ENCODE data around the gene LAMB4. TPM values are rescaled to one million over a fixed set of nuclear protein-coding genes. Genes with fewer than 3 reads are reported as not detected.
"Not testable (repeated sequence)": the region's sequence is repeated elsewhere in the genome, so short reads cannot be mapped to it uniquely, and the experiment has no call there.

Gene LAMB4
- total RNA-seq, 1 donor from 2014 or later, result not detected

- Histone ChIP-seq H3K4me3 (no peak overlapping the region), H3K27ac (no peak overlapping the region), H3K4me1 (peaks cover 0 to 7% of the 10 kb centered on the region in 2 donors), H3K9me3 (no peaks in the 10 kb centered on the region), H3K27me3 (no peaks in the 10 kb centered on the region), H3K36me3 (no peaks in the 10 kb centered on the region)
- DNase-seq (ENCODE audit: low spot score in 2 of 2), result no peak
- TF ChIP-seq, protein P1, sequence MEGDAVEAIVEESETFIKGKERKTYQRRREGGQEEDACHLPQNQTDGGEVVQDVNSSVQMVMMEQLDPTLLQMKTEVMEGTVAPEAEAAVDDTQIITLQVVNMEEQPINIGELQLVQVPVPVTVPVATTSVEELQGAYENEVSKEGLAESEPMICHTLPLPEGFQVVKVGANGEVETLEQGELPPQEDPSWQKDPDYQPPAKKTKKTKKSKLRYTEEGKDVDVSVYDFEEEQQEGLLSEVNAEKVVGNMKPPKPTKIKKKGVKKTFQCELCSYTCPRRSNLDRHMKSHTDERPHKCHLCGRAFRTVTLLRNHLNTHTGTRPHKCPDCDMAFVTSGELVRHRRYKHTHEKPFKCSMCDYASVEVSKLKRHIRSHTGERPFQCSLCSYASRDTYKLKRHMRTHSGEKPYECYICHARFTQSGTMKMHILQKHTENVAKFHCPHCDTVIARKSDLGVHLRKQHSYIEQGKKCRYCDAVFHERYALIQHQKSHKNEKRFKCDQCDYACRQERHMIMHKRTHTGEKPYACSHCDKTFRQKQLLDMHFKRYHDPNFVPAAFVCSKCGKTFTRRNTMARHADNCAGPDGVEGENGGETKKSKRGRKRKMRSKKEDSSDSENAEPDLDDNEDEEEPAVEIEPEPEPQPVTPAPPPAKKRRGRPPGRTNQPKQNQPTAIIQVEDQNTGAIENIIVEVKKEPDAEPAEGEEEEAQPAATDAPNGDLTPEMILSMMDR (IDR thresholded peaks at IDR 0.05), result no peak
- intact Hi-C loops (cut with DNase I), result no loop called here
These were observed 95.6 kb downstream of the LAMB4 start for GRCh38 chr7:108034586-108034985.

DNA sequence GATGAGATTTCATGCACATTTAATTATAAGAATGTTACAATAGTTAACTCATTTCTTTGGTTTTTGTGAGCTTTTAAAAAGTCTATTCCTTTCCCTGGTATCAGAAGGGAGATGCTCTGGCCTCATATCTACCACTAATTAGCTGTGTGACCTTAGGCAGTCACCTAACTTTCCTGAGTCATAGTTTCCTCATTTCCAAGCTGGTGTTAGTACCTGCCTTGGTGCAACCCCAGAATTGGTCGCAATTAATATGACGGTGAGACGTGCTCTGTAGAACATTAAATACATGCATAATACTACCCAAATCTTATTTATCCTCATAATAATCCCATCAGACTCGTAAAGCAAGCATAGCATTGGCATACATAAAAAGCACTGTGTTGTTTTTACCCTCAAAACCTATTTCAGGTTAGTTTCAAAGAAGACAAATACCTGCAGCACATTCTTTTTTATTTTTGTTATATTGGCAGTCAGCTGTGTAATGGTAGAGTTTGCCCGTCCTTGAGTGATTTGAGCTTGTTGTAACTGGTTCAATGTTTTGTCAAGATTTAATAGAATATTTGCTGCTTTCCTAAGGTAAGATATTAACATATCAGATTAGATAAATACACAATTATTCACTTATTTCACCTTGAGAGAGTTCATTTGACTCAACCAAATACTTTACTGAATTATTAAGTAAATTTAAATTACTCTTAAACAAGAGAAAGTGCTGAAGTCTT lies 96.2 kb downstream of the LAMB4 start:
- DNase-seq (ENCODE audit: low spot score in 2 of 2), result no peak
- Histone ChIP-seq H3K27me3 (no peaks in the 10 kb centered on the region), H3K4me3 (no peak overlapping the region), H3K4me1 (peaks cover 0 to 7% of the 10 kb centered on the region in 2 donors), H3K36me3 (no peaks in the 10 kb centered on the region), H3K9me3 (no peaks in the 10 kb centered on the region), H3K27ac (no peak overlapping the region)
- TF ChIP-seq, protein P1 (IDR thresholded peaks at IDR 0.05), result no peak
- intact Hi-C loops (cut with DNase I), result no loop called here

DNA sequence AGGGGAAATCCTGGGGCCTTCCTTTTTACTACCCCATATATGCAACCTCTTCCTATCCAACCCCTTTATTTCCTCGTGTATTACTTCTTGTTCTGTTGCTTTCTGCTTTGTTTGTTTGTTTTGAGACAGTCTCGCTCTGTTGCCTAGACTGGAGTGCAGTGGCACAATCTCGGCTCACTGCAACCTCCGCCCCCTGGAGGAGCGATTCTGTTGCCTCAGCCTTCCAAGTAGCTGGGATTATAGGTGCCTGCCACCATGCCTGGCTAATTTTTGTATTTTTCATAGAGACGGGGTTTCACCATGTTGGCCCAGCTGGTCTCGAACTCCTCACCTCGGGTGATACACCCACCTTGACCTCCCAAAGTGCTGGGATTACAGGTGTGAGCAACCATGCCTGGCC lies 96.9 kb downstream of the LAMB4 start:
- H3K27ac ChIP-seq; intact Hi-C loops (cut with DNase I); H3K4me1 ChIP-seq; H3K9me3 ChIP-seq; H3K36me3 ChIP-seq; H3K27me3 ChIP-seq; H3K4me3 ChIP-seq; DNase-seq (ENCODE audit: low spot score in 2 of 2): not testable (repeated sequence)

DNA sequence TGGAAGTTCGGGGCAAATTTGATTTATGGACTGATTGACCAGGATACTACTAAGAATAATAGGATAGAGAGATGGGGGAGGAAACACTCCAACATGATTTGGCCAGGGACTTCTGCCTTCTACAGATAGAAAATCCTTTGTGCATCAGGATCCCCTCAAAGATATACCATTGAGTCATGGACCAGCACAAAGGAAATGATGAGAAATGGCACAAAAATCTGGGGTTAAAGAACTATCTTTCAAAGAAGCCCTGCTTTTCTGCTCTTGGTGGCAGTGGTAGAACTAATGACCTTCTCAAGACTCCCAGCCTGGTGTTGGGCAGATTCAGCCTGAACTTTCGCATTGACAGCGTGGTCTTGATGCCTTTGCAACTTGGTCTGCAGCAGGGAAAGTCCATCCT lies 99.6 kb downstream of the LAMB4 start:
- Histone ChIP-seq H3K27ac (peak overlapping the region; percentile 56 to 59), H3K4me3 (no peak overlapping the region), H3K27me3 (no peaks in the 10 kb centered on the region), H3K36me3 (no peaks in the 10 kb centered on the region), H3K4me1 (peaks cover 0 to 15% of the 10 kb centered on the region in 2 donors), H3K9me3 (no peaks in the 10 kb centered on the region)
- intact Hi-C loops (cut with DNase I), result no loop called here
- no peak for DNase-seq (ENCODE audit: low spot score in 2 of 2)
- TF ChIP-seq, protein P1 (IDR thresholded peaks at IDR 0.05), result no peak

- Histone ChIP-seq H3K4me3 (no peak overlapping the region), H3K27ac (peak overlapping the region; percentile 56 to 59), H3K27me3 (no peaks in the 10 kb centered on the region), H3K9me3 (no peaks in the 10 kb centered on the region), H3K4me1 (peaks cover 0 to 15% of the 10 kb centered on the region in 2 donors), H3K36me3 (no peaks in the 10 kb centered on the region)
- intact Hi-C loops (cut with DNase I), result loop anchor here (5.0 kb wide), 1 partner anchor 137 kb away; the partner anchor contains the start of gene DLD
- no peak for DNase-seq (ENCODE audit: low spot score in 2 of 2)
- TF ChIP-seq, protein P1 (IDR thresholded peaks at IDR 0.05), result no peak
These were observed 101.1 kb downstream of the LAMB4 start for GRCh38 chr7:108029034-108029433.

GRCh38 chr7:108028111-108028510 lies 102.0 kb downstream of the LAMB4 start:
- Histone ChIP-seq H3K27ac (no peak overlapping the region), H3K4me3 (no peak overlapping the region), H3K36me3 (no peaks in the 10 kb centered on the region), H3K4me1 (peaks cover 0 to 15% of the 10 kb centered on the region in 2 donors), H3K27me3 (no peaks in the 10 kb centered on the region), H3K9me3 (no peaks in the 10 kb centered on the region)
- TF ChIP-seq, protein P1 (IDR thresholded peaks at IDR 0.05), result no peak
- no peak for DNase-seq (ENCODE audit: low spot score in 2 of 2)
- intact Hi-C loops (cut with DNase I), result loop anchor here (5.0 kb wide), 1 partner anchor 136 kb away; the partner anchor contains the start of gene DLD
